ENCODE measurements around the gene SAMD14.

Gene SAMD14

GRCh38 chr17:50094243-50094752, 35.7 kb downstream of the SAMD14 start:
- DNase-seq = peak; percentile 91

GRCh38 chr17:50093807-50094206, 36.2 kb downstream of the SAMD14 start:
- DNase-seq = no peak

- DNase-seq = no peak
Observed at GRCh38 chr17:50093246-50093645, 36.7 kb downstream of the SAMD14 start.

GRCh38 chr17:50091918-50092285, 38.1 kb downstream of the SAMD14 start:
- DNase-seq = no peak

GRCh38 chr17:50090971-50091917, 38.7 kb downstream of the SAMD14 start:
- no peak for DNase-seq

GRCh38 chr17:50090071-50090470, 39.9 kb downstream of the SAMD14 start:
- no peak for DNase-seq

GRCh38 chr17:50088952-50089825, 40.8 kb downstream of the SAMD14 start:
- DNase-seq = no peak

- no peak for DNase-seq
Observed at GRCh38 chr17:50087912-50088405, 42.0 kb downstream of the SAMD14 start.

GRCh38 chr17:50087246-50087911, 42.6 kb downstream of the SAMD14 start:
- peak; percentile 80 for DNase-seq

GRCh38 chr17:50081757-50082156, 48.2 kb downstream of the SAMD14 start:
- DNase-seq = no peak

- no peak for DNase-seq
Observed at GRCh38 chr17:50080827-50081226, 49.1 kb downstream of the SAMD14 start.

- DNase-seq = no peak
Observed at GRCh38 chr17:50080096-50080480, 49.9 kb downstream of the SAMD14 start.

- no peak for DNase-seq
Observed at GRCh38 chr17:50079334-50080095, 50.4 kb downstream of the SAMD14 start.

- DNase-seq = no peak
Observed at GRCh38 chr17:50078430-50078829, 51.5 kb downstream of the SAMD14 start.

- no peak for DNase-seq
Observed at GRCh38 chr17:50076591-50077235, 53.2 kb downstream of the SAMD14 start.

GRCh38 chr17:50076221-50076590, 53.8 kb downstream of the SAMD14 start:
- DNase-seq = no peak

- no peak for DNase-seq
Observed at GRCh38 chr17:50075446-50076032, 54.4 kb downstream of the SAMD14 start.

GRCh38 chr17:50074227-50074626, 55.7 kb downstream of the SAMD14 start:
- DNase-seq = no peak

GRCh38 chr17:50072925-50073324, 57.0 kb downstream of the SAMD14 start:
- no peak for DNase-seq

GRCh38 chr17:50072130-50072529, 57.8 kb downstream of the SAMD14 start:
- no peak for DNase-seq

GRCh38 chr17:50071692-50072091, 58.3 kb downstream of the SAMD14 start:
- DNase-seq = no peak

Measured in activated CD8-positive, alpha-beta memory T cell treated with anti-CD3 and anti-CD28 coated beads, Interleukin-2, amount 50 U/mL, for 4 hours (primary cell).